NCI-H2196 treated with DMSO at 0.1 percent for 48 hours (cell line): ENCODE measurements around the gene NOS1AP.
"Not testable (repeated sequence)": the region's sequence is repeated elsewhere in the genome, so short reads cannot be mapped to it uniquely, and the experiment has no call there.

Source experiments
- DNase-seq: peaks from one replicate; lab custom pipeline; 2025; ENCODE audit not compliant: unreplicated experiment; lab: John Stamatoyannopoulos, UW

NOS1AP gene

DNA sequence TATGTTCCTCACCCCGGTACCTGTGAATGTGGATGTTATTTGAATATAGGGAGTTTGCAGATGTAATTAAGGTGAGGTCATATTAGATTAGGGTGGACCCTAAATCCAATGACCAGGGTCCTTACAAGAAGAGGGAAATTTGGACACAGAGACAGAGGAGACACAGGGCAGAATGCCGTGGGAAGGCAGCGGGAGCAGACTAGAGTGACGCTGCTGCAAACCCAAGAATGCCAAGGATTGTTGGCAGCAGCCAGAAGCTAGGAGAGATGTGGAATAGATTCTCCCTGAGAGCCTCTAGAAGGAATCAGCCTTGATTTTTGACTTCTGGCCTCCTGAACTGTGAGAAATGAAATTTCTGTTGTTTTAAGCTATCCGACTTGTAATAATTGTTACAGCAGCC is 253.5 kb downstream of the NOS1AP start:
- no peak for DNase-seq

DNA sequence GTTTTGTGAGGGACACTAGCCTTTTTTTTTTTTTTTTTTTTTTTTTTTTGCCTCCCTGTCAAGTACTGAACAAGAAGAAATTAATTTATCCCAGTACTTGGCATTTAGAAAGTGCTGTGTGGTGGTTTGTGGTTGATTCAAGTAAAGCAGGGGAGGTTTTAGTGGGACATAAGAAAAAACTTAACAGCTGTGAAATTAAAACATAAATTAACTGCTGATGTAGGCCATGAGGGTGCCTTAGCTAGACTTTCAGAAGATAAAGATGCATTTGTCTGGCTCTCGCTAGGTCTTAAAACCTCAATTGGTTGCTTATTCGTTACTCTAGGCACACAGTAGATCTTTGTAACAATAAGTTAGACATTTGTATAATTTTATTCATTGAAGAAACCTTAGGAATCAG is 254.9 kb downstream of the NOS1AP start:
- no peak for DNase-seq

DNA sequence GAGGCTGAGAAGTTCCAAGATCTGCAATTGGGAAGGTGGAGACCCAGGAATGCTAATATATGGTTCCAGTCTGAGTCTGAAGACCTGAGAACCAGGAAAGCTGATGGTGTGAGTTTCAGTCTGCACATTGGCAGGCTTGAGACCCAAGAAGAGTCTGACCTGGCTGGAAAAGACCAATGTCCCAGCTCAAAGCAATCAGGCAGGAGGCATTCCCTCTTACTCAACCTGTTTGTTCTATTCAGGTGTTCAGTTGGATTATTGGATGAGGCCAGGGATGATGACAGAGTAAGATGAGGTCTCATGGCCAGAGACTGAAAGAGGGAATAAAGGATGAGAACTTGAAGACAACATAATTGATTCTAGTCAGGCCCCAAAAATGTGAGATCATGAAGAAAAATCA is 257.1 kb downstream of the NOS1AP start:
- no peak for DNase-seq

DNA sequence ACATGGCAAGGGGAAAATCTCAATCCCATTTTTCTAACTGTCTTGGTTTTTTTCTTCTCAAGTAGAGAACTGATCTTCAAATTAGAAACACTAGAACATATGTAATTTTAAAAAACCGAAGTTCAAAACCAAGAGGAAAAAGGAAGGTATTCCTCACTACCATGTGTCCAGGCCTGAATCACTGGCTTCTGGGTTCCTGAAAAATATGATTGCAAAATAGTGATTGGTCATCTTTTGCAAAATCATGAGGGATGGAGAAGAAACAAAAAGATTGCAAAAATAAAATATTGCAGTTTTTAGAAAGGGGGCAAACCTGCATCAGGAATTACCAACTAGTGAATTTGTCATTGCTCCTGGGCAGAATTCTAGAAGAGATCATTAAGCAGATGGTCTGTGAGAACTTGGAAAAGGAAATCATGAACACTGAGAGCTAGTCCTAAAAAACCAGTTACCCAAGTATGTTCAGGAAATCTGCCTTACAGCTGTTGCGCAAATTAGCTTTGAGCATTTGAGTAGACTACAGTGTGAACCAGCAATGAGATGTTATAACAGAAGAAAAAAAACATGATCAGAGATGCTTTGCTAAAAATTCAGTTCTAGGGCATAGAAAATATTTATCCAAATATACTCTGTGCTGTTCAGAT is 257.8 kb downstream of the NOS1AP start:
- no peak for DNase-seq

DNA sequence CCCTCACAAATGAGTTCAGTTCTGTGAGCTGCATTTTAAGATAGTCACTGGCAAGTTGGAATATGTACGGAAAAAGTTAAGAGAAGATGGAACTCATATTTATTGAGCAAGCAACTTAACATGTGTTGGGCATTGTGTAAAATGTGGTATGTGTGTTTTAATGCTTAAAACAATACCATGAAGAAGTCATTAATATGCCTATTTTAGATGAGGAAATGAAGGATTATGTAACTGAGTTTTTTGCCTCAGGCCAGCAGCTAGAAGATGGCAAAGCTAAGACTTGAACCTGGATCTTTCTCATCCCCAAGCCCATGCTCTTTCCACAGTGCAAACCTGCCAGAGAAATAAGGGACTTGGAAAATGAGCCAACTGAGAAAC is 258.3 kb downstream of the NOS1AP start:
- DNase-seq, result no peak

DNA sequence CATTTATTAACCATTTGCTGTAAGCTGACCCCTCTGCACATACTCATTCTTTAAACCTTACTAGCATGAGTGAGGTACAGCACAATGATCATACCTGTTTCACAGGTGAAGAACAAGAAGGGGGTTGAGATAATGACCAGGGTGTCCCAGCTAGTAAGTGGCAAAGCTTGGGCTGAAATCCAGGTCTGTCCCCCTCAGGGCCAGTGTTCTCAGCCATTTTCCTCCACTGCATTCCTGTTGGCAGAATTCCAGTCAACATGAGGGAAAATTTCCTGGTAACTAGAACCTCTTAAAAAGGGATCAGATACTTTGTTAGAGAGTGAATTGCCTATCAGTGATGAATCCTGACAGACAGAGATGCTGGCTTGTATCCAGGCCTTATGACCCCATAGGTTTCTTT is 259.0 kb downstream of the NOS1AP start:
- no peak for DNase-seq

DNA sequence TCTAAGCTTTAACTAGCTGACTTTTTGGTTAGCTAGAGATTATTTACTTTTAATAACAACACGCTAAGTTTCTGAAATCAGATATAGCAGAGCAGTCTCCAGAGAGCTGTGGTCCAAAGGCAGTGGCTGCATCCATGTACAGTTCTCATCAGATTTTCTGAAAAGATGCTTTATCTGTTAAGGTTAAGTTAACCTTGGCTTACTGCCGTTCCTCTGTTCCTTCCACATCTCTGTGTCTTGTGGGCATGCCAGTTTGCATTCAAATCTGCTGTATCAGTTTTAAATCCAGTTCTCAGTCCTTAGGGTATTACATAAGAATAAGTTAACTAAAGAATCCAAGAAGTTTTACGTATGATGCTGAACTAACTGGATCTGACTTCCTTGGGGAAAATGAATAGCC is 260.3 kb downstream of the NOS1AP start:
- DNase-seq, result no peak

DNA sequence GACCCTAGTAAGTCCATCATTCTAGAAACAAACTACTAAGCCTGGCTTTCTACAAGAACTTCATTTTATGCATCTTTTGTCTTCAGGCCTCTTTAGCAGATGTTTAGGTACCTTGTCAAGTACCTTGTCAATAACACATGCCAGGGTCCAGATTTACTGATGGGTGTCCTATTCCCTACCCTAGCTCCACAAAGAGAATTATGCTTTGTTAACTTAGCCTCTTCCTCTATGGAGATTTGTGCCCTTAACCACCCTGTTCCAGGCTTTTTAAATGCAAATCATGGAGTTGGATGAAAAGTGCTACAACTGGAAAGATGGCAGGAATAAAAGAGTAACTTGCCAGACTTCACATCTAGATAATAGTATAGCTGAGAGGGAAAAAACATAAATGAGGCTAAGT is 264.5 kb downstream of the NOS1AP start:
- DNase-seq, result no peak

DNA sequence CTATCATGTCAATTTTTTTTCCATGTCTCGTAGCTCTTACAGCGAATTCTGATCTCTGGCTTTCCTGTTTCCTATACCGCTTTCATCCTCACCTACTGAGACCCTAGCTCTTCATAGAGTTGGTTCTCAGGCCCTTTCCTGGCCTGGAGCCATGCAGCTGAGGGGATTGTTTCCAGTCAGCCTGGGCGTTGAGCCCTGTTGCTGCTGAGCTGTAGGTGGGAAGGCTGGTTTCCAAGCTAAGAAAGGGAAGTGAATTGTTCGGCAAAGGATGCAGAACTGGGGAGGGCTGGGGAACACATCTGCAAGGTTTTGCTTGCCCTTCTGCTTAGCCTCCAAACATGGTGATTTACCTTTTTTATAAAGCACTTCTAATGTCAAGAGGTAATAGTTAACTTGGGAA is 265.6 kb downstream of the NOS1AP start:
- no peak for DNase-seq

DNA sequence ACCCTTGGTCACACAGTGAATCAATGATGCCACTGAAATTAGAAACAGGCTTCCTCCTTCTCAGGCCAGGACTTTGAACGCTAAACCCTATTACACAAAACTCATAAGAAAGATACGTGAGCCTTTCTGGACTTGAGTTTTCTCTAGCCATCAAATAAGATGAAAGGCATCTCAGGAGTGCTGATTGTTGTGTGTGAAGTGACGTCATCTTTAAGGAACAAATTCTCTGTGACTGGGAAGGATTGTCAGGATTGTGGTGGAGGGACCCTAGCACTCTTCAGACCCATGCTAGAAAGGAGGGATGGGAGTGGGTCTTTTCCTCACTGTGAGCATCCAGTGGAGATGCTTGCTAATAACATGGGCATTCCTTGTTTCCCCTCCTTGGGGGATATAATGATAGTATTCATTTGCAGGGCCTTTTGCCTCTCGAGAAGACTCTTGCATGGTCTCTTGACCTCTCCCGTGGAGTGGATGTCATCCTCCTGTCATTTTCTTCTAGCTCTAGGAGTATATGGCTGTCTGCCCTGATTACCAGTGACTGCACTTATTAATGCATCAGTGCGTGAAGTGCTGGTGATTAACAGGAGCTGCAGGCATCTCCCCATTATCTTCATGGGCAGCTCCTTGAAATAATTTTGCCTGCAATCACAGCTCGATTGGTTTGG is 267.3 kb downstream of the NOS1AP start:
- no peak for DNase-seq

DNA sequence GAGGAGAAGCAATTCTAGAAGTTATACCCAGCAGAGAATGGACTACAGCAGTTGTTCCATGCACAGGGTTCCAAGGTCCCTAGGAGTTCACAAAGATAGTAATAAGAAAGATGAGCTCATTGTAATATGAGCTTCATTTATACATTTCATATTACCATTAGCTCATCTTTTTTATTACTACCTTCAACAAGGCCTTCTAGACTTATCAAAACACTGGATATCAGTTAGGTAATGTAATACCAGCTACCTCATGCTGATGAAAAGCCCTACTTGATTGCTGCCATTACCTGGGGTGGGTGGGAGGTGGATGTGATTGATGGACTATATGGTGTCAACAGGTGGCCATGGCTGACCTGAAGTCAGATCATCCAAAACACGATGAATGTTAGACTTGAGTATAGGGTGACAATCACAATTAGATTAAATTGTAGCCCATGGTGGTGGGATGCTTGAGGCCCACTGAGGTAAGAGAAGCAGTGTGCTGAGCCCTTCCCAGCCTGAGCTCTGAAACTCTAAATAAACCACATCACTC is 273.0 kb downstream of the NOS1AP start:
- no peak for DNase-seq

DNA sequence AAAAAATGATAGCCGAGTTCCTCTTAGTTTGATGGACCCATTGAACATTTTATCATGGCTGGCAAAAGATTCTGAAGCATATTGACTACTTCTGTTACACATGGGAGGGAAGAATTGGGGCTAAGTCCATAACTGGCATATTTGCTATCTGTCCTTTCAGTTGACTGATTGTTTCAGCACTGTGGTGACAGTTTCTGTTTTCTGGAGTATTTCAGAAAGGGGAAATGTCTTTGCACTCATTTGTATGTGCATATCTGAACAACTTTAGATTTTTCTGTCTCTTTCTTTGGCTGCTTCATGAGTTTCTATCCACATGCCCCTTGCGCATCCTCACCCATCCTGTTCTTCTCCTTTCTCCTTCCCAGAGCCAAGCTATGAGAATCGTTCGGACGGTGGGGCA is 274.0 kb downstream of the NOS1AP start:
- DNase-seq, result no peak

DNA sequence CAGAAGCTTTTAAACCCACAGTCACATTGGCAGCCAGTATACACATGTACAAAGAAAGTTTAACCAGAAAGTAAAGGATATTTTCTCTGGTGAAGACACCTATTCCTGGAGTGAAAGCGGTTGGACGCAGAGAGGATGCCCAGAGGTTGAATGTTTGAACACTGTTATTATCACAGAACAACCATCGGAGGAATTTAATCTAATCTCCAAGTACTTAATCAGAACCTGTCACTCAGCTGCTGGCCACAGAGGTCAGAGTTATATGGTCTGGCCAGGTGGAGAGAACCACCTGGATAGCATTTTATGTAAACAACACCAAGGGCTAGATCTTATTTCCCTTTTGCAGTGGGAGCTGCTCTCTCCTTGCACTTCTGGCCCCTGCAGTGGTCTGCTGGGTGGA is 277.8 kb downstream of the NOS1AP start:
- DNase-seq, result no peak

DNA sequence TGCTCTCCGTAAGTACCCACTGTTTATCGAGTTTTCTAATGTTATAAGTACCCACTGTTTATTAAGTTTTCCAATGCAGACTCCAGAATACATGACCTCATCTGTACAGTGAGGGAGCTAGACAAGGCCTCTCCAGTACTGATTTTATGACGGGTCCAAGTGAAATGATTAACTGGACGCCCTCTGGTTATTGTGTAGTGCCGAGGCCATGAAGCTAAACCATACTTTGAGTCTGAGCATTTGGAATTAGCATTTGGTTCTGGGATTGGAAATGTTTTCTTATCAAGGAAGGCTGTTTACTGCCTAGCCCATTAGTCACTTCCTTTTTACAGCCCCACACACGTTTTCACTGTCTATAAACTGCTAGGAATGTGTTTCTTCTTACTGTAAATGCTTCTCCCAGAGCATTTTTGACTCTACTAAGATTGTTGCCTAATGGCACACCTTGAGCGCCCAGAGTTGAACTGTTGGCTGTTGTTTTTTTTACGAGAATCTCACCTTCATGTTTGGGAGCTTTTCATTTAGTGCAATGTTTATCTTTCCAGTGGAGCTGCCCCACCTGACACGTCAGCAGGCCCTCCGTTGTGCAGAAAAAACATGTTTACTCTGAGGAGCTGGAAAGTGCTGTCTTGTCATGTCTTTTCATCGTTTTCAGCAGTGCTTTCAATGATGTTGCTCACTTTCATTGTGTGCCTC is 280.3 kb downstream of the NOS1AP start:
- no peak for DNase-seq

DNA sequence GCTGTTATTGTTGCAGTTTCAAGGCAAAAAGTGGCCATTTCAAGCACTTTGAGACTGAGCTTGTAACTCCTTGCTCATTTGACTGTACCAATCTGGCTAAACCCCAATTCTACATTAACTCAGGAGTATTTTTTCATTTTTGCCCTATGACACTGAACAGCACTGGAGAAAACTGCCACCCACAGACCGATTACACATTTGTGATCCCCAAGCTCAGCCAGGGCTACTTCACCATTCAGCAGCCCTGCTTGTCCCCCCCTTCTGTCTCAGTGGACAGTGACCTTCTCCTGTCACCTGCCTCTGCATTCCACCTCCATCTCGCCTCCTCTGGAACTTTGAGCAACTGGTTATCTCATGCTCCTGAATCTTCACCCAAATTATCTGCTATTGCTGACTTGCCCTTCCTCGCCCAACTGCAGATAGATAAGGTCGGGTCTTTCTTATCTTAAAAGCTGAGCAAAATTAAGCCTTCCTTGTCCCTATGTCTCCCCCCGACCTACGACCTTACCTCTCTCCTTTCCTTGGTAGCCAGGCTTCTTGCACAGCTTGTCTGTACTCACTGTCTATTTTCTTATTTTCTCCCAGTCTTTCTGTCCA is 281.9 kb downstream of the NOS1AP start:
- no peak for DNase-seq

DNA sequence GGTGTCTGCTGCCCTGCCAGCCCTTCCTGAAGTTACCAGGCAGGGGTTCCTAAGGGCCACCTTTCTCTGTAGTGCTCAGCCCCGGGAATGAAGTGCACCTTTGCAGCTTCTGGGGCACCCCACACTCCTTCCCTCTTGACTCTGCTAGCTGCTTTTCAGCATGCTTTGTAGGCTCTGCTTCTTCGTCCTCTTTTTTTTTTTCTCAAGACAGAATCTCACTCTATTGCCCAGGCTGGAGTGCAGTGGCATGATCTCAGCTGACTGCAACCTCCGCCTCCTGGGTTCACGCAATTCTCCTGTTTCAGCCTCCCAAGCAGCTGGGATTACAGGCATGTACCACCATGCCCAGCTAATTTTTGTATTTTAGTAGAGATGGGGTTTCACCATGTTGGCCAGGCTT is 282.4 kb downstream of the NOS1AP start:
- DNase-seq, result not testable (repeated sequence)

DNA sequence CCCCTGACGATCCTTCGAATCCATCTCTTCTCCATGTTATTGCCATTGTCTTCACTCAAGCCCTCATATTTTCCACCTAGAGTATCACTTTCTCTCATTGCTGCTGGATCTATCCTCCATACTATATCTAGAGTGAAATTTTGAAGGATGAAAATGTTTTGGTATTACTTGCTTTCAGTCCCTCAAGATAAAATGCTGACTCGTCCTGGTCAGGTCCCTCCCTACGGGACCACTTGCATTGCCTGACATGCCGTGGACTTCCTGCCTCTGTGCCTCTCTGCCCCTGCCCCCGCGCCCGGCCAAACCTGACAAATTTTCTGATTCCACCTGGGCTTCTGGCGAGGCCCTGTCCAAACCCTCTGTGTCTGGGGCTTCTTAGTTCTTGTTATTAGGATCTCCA is 283.6 kb downstream of the NOS1AP start:
- DNase-seq, result no peak

DNA sequence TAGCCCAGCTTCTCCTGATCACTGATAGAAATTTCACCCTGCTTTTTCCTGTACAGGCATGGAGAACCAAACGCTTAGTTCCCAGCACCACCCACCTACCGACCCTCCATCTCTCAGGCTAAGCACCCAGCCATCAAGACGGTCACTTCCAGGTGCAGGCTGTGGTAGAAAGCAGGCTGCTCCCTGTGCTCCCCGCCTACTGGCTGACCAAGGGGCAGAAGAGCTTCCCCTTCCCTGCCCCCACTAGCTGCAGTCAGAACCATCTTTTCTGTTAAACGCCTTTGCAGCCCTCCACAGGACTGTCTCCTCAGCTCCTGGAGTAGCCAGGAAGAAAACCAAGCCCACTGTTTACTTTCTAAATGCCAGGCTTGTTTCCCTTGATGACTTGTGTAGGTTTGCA is 284.2 kb downstream of the NOS1AP start:
- DNase-seq, result no peak

DNA sequence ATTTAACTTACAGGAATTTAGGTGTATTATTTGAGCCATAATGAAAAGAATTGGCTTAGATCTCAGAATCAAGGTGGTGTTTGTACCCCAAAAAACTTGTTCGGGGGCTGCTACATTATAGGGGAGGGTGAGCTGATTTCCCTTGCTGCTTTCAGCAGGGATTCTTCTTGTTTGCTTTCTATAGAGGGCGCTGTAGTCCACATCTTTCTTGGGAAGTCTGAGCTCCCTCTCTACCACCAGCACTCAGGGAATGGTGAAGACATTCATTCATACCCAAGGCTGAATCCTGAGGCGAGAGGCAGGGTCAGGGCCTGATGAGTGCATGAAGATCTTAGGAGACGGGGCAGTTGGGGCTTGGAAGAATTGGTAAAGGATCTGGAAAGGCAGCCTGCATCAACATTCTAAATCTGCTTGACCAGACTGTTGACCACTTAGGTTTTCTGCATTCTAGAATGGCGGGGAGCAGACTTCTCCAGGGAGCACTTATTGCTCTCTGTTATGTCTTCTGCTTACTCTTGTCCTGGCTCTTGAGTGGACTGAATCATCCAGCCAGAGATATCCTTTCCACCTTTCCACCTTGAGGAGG is 288.3 kb downstream of the NOS1AP start:
- DNase-seq, result no peak

DNA sequence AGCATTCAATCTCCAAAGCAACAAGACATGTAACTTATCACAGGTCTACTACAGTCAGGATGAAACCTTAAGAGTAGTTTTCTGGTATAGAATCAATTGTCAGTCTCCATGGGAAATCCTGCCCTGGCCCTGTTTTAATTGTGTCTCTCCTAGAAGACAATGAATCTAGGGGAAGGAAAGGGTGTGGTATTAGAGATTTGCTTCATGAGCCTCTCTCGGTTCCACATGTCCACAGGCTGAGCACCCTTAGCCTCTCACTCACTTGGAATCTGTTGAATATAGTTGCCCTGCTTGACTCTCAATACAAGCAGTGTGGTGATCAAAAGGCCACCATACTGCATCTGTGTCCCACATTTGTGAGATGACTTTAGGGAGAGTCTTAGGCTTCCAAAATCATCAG is 289.4 kb downstream of the NOS1AP start:
- no peak for DNase-seq

DNA sequence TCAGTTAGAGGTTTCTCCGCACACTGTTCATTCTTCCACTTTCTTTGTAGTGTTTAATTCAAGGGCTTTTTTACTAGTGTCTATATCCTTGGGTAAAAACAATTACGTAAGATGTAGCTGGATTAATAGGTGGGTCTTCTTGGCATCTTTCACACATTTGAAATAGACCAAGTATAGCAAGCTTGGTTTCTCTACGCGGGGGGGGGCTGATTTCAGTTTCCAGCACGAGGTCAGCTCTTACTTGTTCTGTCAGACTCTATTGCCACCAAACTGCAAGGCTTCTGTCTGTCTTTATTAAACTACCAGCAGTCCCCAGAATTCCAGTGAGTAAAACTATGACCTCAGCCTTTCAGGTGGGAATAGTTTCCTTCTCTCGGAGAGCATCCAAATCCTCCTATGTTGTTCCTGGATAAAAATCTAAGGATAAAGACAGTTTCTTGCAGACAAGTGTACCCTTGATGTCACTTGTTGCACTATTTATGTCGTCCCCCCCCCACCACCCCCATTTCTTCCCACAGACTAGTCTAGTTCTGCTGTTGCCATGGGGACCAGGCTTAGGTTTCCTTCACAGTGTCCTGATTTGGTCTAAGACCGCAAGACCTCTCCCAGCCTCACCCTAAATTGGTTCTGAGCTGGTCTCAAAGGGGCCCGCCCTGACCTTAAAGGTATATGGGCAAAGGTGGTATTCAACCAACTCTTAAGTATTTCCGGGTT is 290.2 kb downstream of the NOS1AP start:
- no peak for DNase-seq
